HFFc6 (cell line): Measurements from ENCODE around the gene ERBIN. TPM values are rescaled to one million over a fixed set of nuclear protein-coding genes. Genes with fewer than 3 reads are reported as not detected.
"Not testable (repeated sequence)": the region's sequence is repeated elsewhere in the genome, so short reads cannot be mapped to it uniquely, and the experiment has no call there.

Experiments
- DNase-seq: peaks from one replicate; pipeline ENCODE4 v3.0.0-alpha.2; 2018
- H3K27ac Mint-ChIP-seq: 2 replicates; pipeline ENCODE4 v1.8.0; 2020; ENCODE audit warnings: mild to moderate bottlenecking, mixed read lengths
- H3K27me3 Mint-ChIP-seq: 2 replicates; pipeline ENCODE4 v1.8.0; 2021; ENCODE audit warnings: mild to moderate bottlenecking, moderate library complexity, mixed read lengths; ENCODE audit not compliant: insufficient read depth
- H3K36me3 Mint-ChIP-seq: 2 replicates; pipeline ENCODE4 v1.8.0; 2021; ENCODE audit warnings: low read depth, mixed read lengths
- H3K4me1 Mint-ChIP-seq: 2 replicates; pipeline ENCODE4 v1.8.0; 2020; ENCODE audit warnings: low read depth, mixed read lengths
- H3K4me3 Mint-ChIP-seq: 2 replicates; pipeline ENCODE4 v1.8.0; 2020; ENCODE audit warnings: mild to moderate bottlenecking, moderate library complexity, mixed read lengths
- H3K9me3 Mint-ChIP-seq: 2 replicates; pipeline ENCODE4 v1.8.0; 2020; ENCODE audit warnings: mild to moderate bottlenecking, mixed read lengths
- total RNA-seq, 6 experiments: library from RNA; stranded (reverse); fragmentation: NEBNext Ultra II Directional; extraction: Animal tissue kit (Norgen Biotek cat#: 25700); gene quantifications; 2 replicates in 1 of 6; 3 replicates in 5 of 6; pipeline ENCODE4 v1.2.3, GENCODE V29; 2021
- TF ChIP-seq, protein P1 (sequence below): fragments of 200-600 bp; sonication (generic); IDR thresholded peaks from 2 replicates; pipeline ENCODE4 v1.5.0; 2021; ENCODE audit warnings: antibody characterized with exemption, mild to moderate bottlenecking

Gene ERBIN
- total RNA-seq, 6 experiments from 2014 or later = 97.5 to 127 (median 114) TPM

DNA sequence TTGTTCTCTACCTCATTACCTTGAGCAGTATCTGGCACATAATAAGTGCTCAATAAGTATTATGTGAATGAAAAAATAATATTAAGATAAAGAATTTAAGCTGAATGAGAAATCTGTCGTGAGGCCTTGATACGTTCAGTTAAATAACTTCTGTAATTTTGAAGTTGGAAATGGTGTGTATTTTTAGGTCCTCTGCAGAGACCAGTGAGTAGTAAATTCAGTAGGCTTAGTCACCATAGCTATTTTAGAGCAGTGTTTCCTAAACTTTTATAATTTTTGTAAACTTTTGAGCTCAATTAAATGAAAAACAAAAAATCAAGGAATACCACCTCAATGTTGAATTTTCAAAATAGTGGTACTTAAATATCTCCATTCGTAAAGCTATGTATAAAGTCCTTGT is 25.0 kb downstream of the ERBIN start:
- no peak for DNase-seq
- peaks cover 26% of the 10 kb centered on the region for H3K36me3 Mint-ChIP-seq
- H3K4me3 Mint-ChIP-seq = no peak overlapping the region
- TF ChIP-seq, protein P1, sequence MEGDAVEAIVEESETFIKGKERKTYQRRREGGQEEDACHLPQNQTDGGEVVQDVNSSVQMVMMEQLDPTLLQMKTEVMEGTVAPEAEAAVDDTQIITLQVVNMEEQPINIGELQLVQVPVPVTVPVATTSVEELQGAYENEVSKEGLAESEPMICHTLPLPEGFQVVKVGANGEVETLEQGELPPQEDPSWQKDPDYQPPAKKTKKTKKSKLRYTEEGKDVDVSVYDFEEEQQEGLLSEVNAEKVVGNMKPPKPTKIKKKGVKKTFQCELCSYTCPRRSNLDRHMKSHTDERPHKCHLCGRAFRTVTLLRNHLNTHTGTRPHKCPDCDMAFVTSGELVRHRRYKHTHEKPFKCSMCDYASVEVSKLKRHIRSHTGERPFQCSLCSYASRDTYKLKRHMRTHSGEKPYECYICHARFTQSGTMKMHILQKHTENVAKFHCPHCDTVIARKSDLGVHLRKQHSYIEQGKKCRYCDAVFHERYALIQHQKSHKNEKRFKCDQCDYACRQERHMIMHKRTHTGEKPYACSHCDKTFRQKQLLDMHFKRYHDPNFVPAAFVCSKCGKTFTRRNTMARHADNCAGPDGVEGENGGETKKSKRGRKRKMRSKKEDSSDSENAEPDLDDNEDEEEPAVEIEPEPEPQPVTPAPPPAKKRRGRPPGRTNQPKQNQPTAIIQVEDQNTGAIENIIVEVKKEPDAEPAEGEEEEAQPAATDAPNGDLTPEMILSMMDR = no peak
- 0 out of 2 replicates have a peak, but pooled peaks cover 3% of the 10 kb centered on the region for H3K27me3 Mint-ChIP-seq
- no peaks in the 10 kb centered on the region for H3K9me3 Mint-ChIP-seq
- peak overlapping the region; percentile 18; the same call in 1 of the 2 replicates for H3K27ac Mint-ChIP-seq
- peaks cover 54% of the 10 kb centered on the region for H3K4me1 Mint-ChIP-seq

DNA sequence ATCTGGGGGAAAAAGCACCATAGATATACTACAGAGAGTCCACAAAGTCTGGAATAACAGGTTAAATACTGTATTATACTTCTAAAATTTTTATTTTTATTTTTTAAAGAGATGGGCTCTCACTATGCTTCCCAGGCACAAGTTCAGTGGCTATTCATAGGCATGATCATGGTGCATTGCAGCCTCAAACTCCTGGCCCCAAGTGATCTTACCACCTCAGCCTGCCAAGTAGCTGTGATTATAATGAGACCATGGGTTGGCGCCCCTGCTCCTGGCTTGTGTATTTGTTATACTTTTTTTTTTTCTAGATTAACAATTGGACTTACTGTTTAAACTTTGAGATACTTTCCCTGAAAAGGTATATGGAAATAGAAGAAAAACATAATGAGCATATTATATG is 25.9 kb downstream of the ERBIN start:
- H3K4me1 Mint-ChIP-seq = peaks cover 45% of the 10 kb centered on the region
- 0 out of 2 replicates have a peak, but pooled peaks cover 3% of the 10 kb centered on the region for H3K27me3 Mint-ChIP-seq
- H3K27ac Mint-ChIP-seq = no peak overlapping the region
- no peak overlapping the region for H3K4me3 Mint-ChIP-seq
- no peaks in the 10 kb centered on the region for H3K9me3 Mint-ChIP-seq
- H3K36me3 Mint-ChIP-seq = peaks cover 17% of the 10 kb centered on the region
- no peak for DNase-seq
- TF ChIP-seq, protein P1 = no peak

DNA sequence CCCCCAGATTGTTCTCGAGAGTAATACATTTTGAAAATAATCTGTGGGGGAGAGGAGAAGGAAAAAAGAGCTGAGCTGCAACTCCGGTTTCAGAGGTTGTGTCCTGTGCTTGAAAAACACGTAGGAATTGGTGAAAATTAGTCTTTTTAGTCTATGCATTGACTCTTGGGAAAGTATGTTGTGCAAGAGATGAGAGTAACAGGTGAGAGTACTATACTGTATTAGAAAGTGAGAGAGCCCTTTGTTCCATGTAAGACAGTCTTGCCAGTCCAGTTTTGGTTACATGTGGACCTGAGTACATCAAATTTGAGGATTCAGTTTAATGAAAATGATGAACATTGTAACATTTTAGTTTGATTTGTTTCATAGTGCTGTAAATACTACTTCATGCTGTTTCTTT is 27.8 kb downstream of the ERBIN start:
- TF ChIP-seq, protein P1 = no peak
- peaks cover 14% of the 10 kb centered on the region for H3K36me3 Mint-ChIP-seq
- no peak overlapping the region for H3K4me3 Mint-ChIP-seq
- DNase-seq = no peak
- 0 out of 2 replicates have a peak overlapping the region, but pooled peaks have one; percentile 11 for H3K27ac Mint-ChIP-seq
- no peaks in the 10 kb centered on the region for H3K9me3 Mint-ChIP-seq
- 0 out of 2 replicates have a peak, but pooled peaks cover 5% of the 10 kb centered on the region for H3K27me3 Mint-ChIP-seq
- H3K4me1 Mint-ChIP-seq = peaks cover 42% of the 10 kb centered on the region

DNA sequence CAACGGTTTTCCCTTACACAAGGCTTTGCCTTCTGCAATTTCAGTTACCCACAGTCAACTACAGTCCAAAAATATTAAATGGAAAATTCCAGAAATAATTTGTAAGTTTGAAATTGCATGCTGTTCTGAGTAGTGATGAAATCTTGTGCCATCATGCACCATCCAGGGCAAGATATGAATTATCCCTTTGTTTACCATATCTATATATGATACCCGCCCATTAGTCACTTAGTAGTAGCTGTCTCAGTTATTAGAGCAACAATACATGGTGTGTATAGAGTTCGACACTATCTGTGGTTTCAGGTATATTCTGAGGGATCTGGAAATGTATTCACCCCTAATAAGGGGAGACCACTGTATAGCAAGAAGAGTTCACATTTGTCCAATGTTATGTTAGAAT is 29.4 kb downstream of the ERBIN start:
- no peak overlapping the region; the same call in 1 of the 2 replicates for H3K27ac Mint-ChIP-seq
- H3K4me3 Mint-ChIP-seq = no peak overlapping the region
- peaks cover 46% of the 10 kb centered on the region for H3K4me1 Mint-ChIP-seq
- no peaks in the 10 kb centered on the region for H3K9me3 Mint-ChIP-seq
- TF ChIP-seq, protein P1 = no peak
- 0 out of 2 replicates have a peak, but pooled peaks cover 2% of the 10 kb centered on the region for H3K27me3 Mint-ChIP-seq
- no peak for DNase-seq
- peaks cover 15% of the 10 kb centered on the region for H3K36me3 Mint-ChIP-seq

DNA sequence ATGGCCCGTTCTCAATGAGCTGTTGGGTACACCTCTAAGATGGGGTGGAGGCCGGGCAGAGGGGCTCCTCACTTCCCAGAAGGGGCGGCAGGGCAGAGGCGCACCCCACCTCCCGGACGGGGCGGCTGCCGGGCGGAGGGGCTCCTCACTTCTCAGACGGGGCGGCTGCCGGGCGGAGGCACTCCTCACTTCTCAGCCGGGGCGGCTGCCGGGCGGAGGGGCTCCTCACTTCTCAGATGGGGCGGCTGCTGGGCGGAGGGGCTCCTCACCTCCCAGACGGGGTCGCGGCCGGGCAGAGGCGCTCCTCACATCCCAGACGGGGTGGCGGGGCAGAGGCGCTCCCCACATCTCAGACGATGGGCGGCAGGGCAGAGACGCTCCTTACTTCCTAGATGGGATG is 31.3 kb downstream of the ERBIN start:
- peaks cover 14% of the 10 kb centered on the region for H3K36me3 Mint-ChIP-seq
- H3K4me3 Mint-ChIP-seq, H3K9me3 Mint-ChIP-seq, H3K27me3 Mint-ChIP-seq, H3K27ac Mint-ChIP-seq, DNase-seq: not testable (repeated sequence)
- H3K4me1 Mint-ChIP-seq = peaks cover 58% of the 10 kb centered on the region

DNA sequence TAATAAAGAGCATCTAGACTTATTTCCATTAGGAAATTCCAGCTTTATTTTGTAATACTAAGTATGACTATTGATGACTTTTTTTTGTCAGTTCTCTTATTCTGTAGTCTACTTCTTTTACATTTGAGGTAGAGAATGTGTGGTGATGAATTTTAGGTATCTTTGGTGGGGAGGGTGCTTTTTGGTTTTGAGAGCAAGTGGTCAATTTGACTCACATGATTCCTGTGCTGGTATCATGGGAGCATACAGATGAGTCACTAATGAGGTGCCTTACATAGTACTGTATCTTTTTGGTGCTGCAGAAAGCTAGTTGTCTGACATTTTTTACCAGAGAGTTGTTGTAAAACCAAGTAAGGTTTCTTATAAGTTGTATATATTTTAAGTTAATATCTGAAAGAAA is 35.3 kb downstream of the ERBIN start:
- H3K27me3 Mint-ChIP-seq = peaks cover 5% of the 10 kb centered on the region; the same call in 1 of the 2 replicates
- peak; percentile 54 for DNase-seq
- peaks cover 22% of the 10 kb centered on the region for H3K36me3 Mint-ChIP-seq
- TF ChIP-seq, protein P1 = no peak
- no peaks in the 10 kb centered on the region for H3K9me3 Mint-ChIP-seq
- peaks cover 55% of the 10 kb centered on the region for H3K4me1 Mint-ChIP-seq
- H3K27ac Mint-ChIP-seq = peak overlapping the region; percentile 45
- no peak overlapping the region for H3K4me3 Mint-ChIP-seq
